Neural cell (in vitro differentiated cells): ENCODE data around the gene KLKB1. TPM values are rescaled to one million over a fixed set of nuclear protein-coding genes. Genes with fewer than 3 reads are reported as not detected.
"Not testable (repeated sequence)": the region's sequence is repeated elsewhere in the genome, so short reads cannot be mapped to it uniquely, and the experiment has no call there.

Source experiments
- H2AFZ ChIP-seq: fragments of 200-600, 300-800 bp; sonication (generic), shearing (Covaris generic); 2 replicates; pipeline ENCODE4 v1.6.0; 2014; ENCODE audit warnings: low read depth, mild to moderate bottlenecking, antibody characterized with exemption, low read length, moderate library complexity
- H3F3A ChIP-seq: fragments of 200-600 bp; shearing (Covaris generic); 2 replicates; pipeline ENCODE4 v1.6.1; 2016; ENCODE audit warnings: mild to moderate bottlenecking, moderate library complexity, mixed read lengths, antibody characterized with exemption, low read length; ENCODE audit not compliant: insufficient read depth, poor library complexity, severe bottlenecking
- H3K27ac ChIP-seq: fragments of 200-600, 300-800 bp; sonication (generic), shearing (Covaris generic); 2 replicates; pipeline ENCODE4 v1.5.1; 2014; ENCODE audit warnings: mild to moderate bottlenecking, low read length, moderate library complexity
- H3K27me3 ChIP-seq: fragments of 300-800, 200-600 bp; sonication (generic), shearing (Covaris generic); 2 replicates; pipeline ENCODE4 v1.6.0; 2014; ENCODE audit warnings: mild to moderate bottlenecking, low read depth, low read length, moderate library complexity; ENCODE audit not compliant: insufficient read depth
- H3K36me3 ChIP-seq: fragments of 300-800, 200-600 bp; sonication (generic), shearing (Covaris generic); 2 replicates; pipeline ENCODE4 v1.5.1; 2014; ENCODE audit warnings: mild to moderate bottlenecking, antibody characterized with exemption, low read length, moderate library complexity; ENCODE audit not compliant: insufficient read depth
- H3K4me2 ChIP-seq: fragments of 300-800, 200-600 bp; sonication (generic), shearing (Covaris generic); 2 replicates; pipeline ENCODE4 v1.6.0; 2014; ENCODE audit warnings: mild to moderate bottlenecking, low read length
- H3K4me3 ChIP-seq: fragments of 300-800, 200-600 bp; sonication (generic), shearing (Covaris generic); 2 replicates; pipeline ENCODE4 v1.5.1; 2014; ENCODE audit warnings: mild to moderate bottlenecking, low read length, moderate library complexity
- H3K79me2 ChIP-seq: fragments of 200-600 bp; shearing (Covaris generic); replicated peaks from 2 replicates; pipeline ENCODE4 v1.6.0; 2014; ENCODE audit warnings: mild to moderate bottlenecking, low read length, moderate library complexity; ENCODE audit not compliant: insufficient read depth
- H3K9ac ChIP-seq: fragments of 300-800, 200-600 bp; sonication (generic), shearing (Covaris generic); 2 replicates; pipeline ENCODE4 v1.6.1; 2016; ENCODE audit warnings: mild to moderate bottlenecking, low read length, mixed read lengths
- H3K9me2 ChIP-seq: fragments of 200-600 bp; shearing (Covaris generic); 2 replicates; pipeline ENCODE4 v1.6.1; 2016; ENCODE audit warnings: mild to moderate bottlenecking, low read length, mixed read lengths; ENCODE audit not compliant: insufficient read depth
- H3K9me3 ChIP-seq: fragments of 200-600, 300-800 bp; sonication (generic), shearing (Covaris generic); 2 replicates; pipeline ENCODE4 v1.6.1; 2016; ENCODE audit warnings: mild to moderate bottlenecking, mixed run types, low read length, moderate library complexity, mixed read lengths
- H4K20me1 ChIP-seq: fragments of 200-600 bp; shearing (Covaris generic); 2 replicates; pipeline ENCODE4 v1.6.1; 2016; ENCODE audit warnings: mild to moderate bottlenecking, mixed run types; ENCODE audit not compliant: insufficient read depth
- CTCF ChIP-seq: fragments of 450-650 bp; IDR thresholded peaks from 2 replicates; pipeline ENCODE4 v1.5.1; 2014; ENCODE audit warnings: antibody characterized with exemption, mild to moderate bottlenecking, moderate library complexity; ENCODE audit not compliant: poor library complexity, severe bottlenecking
- EP300 ChIP-seq: fragments of 450-650 bp; conservative IDR thresholded peaks from 2 replicates; pipeline ENCODE4 v1.6.1; 2014; ENCODE audit warnings: antibody characterized with exemption, mild to moderate bottlenecking, moderate library complexity; ENCODE audit not compliant: poor library complexity, severe bottlenecking
- EZH2 ChIP-seq: fragments of 200-600, 300-800 bp; shearing (Covaris generic), sonication (generic); IDR thresholded peaks from 2 replicates; pipeline ENCODE4 v1.6.1; 2014; ENCODE audit warnings: antibody characterized with exemption, low read length, borderline replicate concordance, mild to moderate bottlenecking; ENCODE audit not compliant: insufficient read depth, poor library complexity, severe bottlenecking
- MXI1 ChIP-seq: fragments of 450-650 bp; conservative IDR thresholded peaks from 2 replicates; pipeline ENCODE4 v1.6.1; 2014; ENCODE audit warnings: antibody characterized with exemption, mild to moderate bottlenecking; ENCODE audit not compliant: poor library complexity, severe bottlenecking
- POLR2AphosphoS5 ChIP-seq: IDR thresholded peaks from 2 replicates; pipeline ENCODE4 v1.6.1; 2012
- RAD21 ChIP-seq: fragments of 450-650 bp; conservative IDR thresholded peaks from 2 replicates; pipeline ENCODE4 v1.6.1; 2014; ENCODE audit warnings: antibody characterized with exemption, mild to moderate bottlenecking, moderate library complexity
- REST ChIP-seq: IDR thresholded peaks from 2 replicates; pipeline ENCODE4 v1.6.1; 2012; ENCODE audit warnings: borderline replicate concordance
- SMC3 ChIP-seq: fragments of 450-650 bp; conservative IDR thresholded peaks from 2 replicates; pipeline ENCODE4 v1.6.1; 2014; ENCODE audit warnings: antibody characterized with exemption, mild to moderate bottlenecking, moderate library complexity; ENCODE audit not compliant: poor library complexity
- TAF1 ChIP-seq: IDR thresholded peaks from 2 replicates; pipeline ENCODE4 v1.6.1; 2012; ENCODE audit warnings: low read depth
- polyA plus RNA-seq: library from polyadenylated mRNA; depleted of rRNA; stranded (reverse); fragments of >200 nt; gene quantifications from 2 replicates; pipeline ENCODE4 v1.2.3, GENCODE V29; 2014

The KLKB1 gene
- polyA plus RNA-seq, 1 donor from 2014 or later, result not detected

GRCh38 chr4:186241616-186242015 is 14.3 kb downstream of the KLKB1 start:
- Histone ChIP-seq H3F3A (no peaks in the 10 kb centered on the region), H3K4me2 (no peak overlapping the region), H3K79me2 (no peaks in the 10 kb centered on the region), H3K27me3 (no peaks in the 10 kb centered on the region), H3K27ac (no peak overlapping the region), H3K4me3 (no peak overlapping the region), H3K9me3 (no peaks in the 10 kb centered on the region), H2AFZ (no peak overlapping the region), H3K36me3 (no peaks in the 10 kb centered on the region), H3K9me2 (no peaks in the 10 kb centered on the region), H3K9ac (no peak overlapping the region), H4K20me1 (no peaks in the 10 kb centered on the region)
- TF ChIP-seq CTCF, result no peak
- no peak for TF ChIP-seq TAF1
- no peak for TF ChIP-seq MXI1
- TF ChIP-seq REST, result no peak
- TF ChIP-seq EZH2, result no peak
- TF ChIP-seq SMC3, result no peak
- no peak for TF ChIP-seq POLR2AphosphoS5
- TF ChIP-seq RAD21, result no peak
- no peak for TF ChIP-seq EP300

GRCh38 chr4:186242031-186242430 is 14.7 kb downstream of the KLKB1 start:
- not testable (repeated sequence) for H3K9me2 ChIP-seq, H3K9me3 ChIP-seq, H3K4me3 ChIP-seq, H4K20me1 ChIP-seq, H3F3A ChIP-seq, H3K27me3 ChIP-seq, H3K4me2 ChIP-seq, H3K27ac ChIP-seq, H3K9ac ChIP-seq, H3K36me3 ChIP-seq, H2AFZ ChIP-seq, H3K79me2 ChIP-seq

- Histone ChIP-seq H3K27me3 (no peaks in the 10 kb centered on the region), H3K79me2 (no peaks in the 10 kb centered on the region), H3K9me3 (no peaks in the 10 kb centered on the region), H3F3A (no peaks in the 10 kb centered on the region), H3K4me2 (no peak overlapping the region), H4K20me1 (no peaks in the 10 kb centered on the region), H3K36me3 (no peaks in the 10 kb centered on the region), H3K4me3 (no peak overlapping the region), H3K27ac (no peak overlapping the region), H3K9ac (no peak overlapping the region), H2AFZ (no peak overlapping the region), H3K9me2 (no peaks in the 10 kb centered on the region)
- TF ChIP-seq EZH2, result no peak
- TF ChIP-seq SMC3, result no peak
- no peak for TF ChIP-seq CTCF
- no peak for TF ChIP-seq MXI1
- no peak for TF ChIP-seq EP300
These were observed 16.0 kb downstream of the KLKB1 start for GRCh38 chr4:186243331-186243730.
